ENCODE data around the gene ABLIM3.

GRCh38 chr5:149273237-149273636 is 131.9 kb downstream of the ABLIM3 start:
- no peak for TF ChIP-seq ZFP30 (CRISPR knock-in tag; IDR thresholded peaks at IDR 0.05)
- TF ChIP-seq RARB (CRISPR knock-in tag; IDR thresholded peaks at IDR 0.05): no peak
- TF ChIP-seq CREB5 (CRISPR knock-in tag; IDR thresholded peaks at IDR 0.05; ENCODE audit: low read depth): no peak
- no peak for TF ChIP-seq POU6F1 (CRISPR knock-in tag; IDR thresholded peaks at IDR 0.05; ENCODE audit: borderline replicate concordance, low read depth)
- no peak for TF ChIP-seq PATZ1 (CRISPR knock-in tag; IDR thresholded peaks at IDR 0.05; ENCODE audit: borderline replicate concordance)
- TF ChIP-seq ZC3H10 (CRISPR knock-in tag; IDR thresholded peaks at IDR 0.05): no peak
- no peak for TF ChIP-seq ARNTL (CRISPR knock-in tag; IDR thresholded peaks at IDR 0.05; ENCODE audit: borderline replicate concordance, low read depth)
- TF ChIP-seq ZNF565 (CRISPR knock-in tag; conservative IDR thresholded peaks at IDR 0.05; ENCODE audit: low read depth): no peak
- TF ChIP-seq TCF4 (CRISPR knock-in tag; IDR thresholded peaks at IDR 0.05; ENCODE audit: borderline replicate concordance): no peak

Data from SK-N-SH treated with all-trans-retinoic acid at 6 μM for 48 hours (cell line).